ENCODE measurements around the gene GARS1. TPM values are rescaled to one million over a fixed set of nuclear protein-coding genes. Genes with fewer than 3 reads are reported as not detected.

Gene GARS1
- total and polyA plus RNA-seq, 10 donors, result 41.0 to 90.1 (median 52.1) TPM

GRCh38 chr7:30559611-30560010, 35.1 kb upstream of the GARS1 start:
- WGBS, 5 donors, result 88 to 96% (median 92%) methylated on average over 5 of the region's 5 CpGs
- Histone ChIP-seq H3K36me3 (peaks cover 0 to 89% (median 23%) of the 10 kb centered on the region in 6 donors), H3K27ac (no peak overlapping the region), H3K4me1 (peaks cover 0 to 28% (median 11%) of the 10 kb centered on the region in 6 donors), H3K9me3 (no peaks in the 10 kb centered on the region), H3K27me3 (replicated peaks in 1 of 7) (no peaks in the 10 kb centered on the region), H3K4me3 (no peak overlapping the region)
- intact Hi-C loops (cut with DNase I; ENCODE audit: low total_unique reads), result loop anchor here (10.0 kb wide), 1 partner anchor 395 kb away; no protein-coding TSS in a partner anchor
- TF ChIP-seq POLR2AphosphoS5 (IDR thresholded peaks at IDR 0.05), result no peak
- TF ChIP-seq CTCF (IDR thresholded peaks at IDR 0.05 in 8 of 11, conservative IDR thresholded peaks at IDR 0.05 in 3 of 11), result no peak
- TF ChIP-seq POLR2A (IDR thresholded peaks at IDR 0.05), result no peak
- DNase-seq, result no peak

GRCh38 chr7:30561389-30561788, 33.3 kb upstream of the GARS1 start:
- intact Hi-C loops (cut with DNase I; ENCODE audit: low total_unique reads), result loop anchor here (10.0 kb wide), 1 partner anchor 397 kb away; no protein-coding TSS in a partner anchor

GRCh38 chr7:30562498-30562897, 32.2 kb upstream of the GARS1 start:
- Histone ChIP-seq H3K4me1 (peaks cover 0 to 28% (median 11%) of the 10 kb centered on the region in 6 donors), H3K27ac (peak overlapping the region in 5 of 8 donors; percentile 36 to 57 (median 39)), H3K9me3 (no peaks in the 10 kb centered on the region), H3K4me3 (no peak overlapping the region), H3K36me3 (peaks cover 0 to 96% (median 40%) of the 10 kb centered on the region in 6 donors), H3K27me3 (replicated peaks in 1 of 7) (no peaks in the 10 kb centered on the region)
- no peak for DNase-seq
- intact Hi-C loops (cut with DNase I; ENCODE audit: low total_unique reads), result loop anchor here (10.0 kb wide), 1 partner anchor 398 kb away; no protein-coding TSS in a partner anchor
- TF ChIP-seq POLR2A (IDR thresholded peaks at IDR 0.05) (no peak), POLR2AphosphoS5 (IDR thresholded peaks at IDR 0.05) (no peak), CTCF (IDR thresholded peaks at IDR 0.05 in 8 of 11, conservative IDR thresholded peaks at IDR 0.05 in 3 of 11) (no peak)
- WGBS, 5 donors, result 73 to 86% (median 78%) methylated on average over 6 of the region's 6 CpGs

More at GRCh38 chr7:30561389-30561788, 33.3 kb upstream of the GARS1 start:
- H3K4me1 ChIP-seq, result peaks cover 0 to 28% (median 11%) of the 10 kb centered on the region in 6 donors
- TF ChIP-seq CTCF (IDR thresholded peaks at IDR 0.05 in 8 of 11, conservative IDR thresholded peaks at IDR 0.05 in 3 of 11), result no peak
- TF ChIP-seq POLR2AphosphoS5 (IDR thresholded peaks at IDR 0.05), result peak in 1 of 3 donors; percentile 17
- no peak for DNase-seq
- no peaks in the 10 kb centered on the region for H3K27me3 ChIP-seq (replicated peaks in 1 of 7)
- H3K27ac ChIP-seq, result peak overlapping the region in 5 of 8 donors; percentile 33 to 57 (median 39)
- 85 to 92% (median 89%) methylated on average over 6 of the region's 6 CpGs for WGBS, 5 donors
- H3K36me3 ChIP-seq, result peaks cover 0 to 96% (median 35%) of the 10 kb centered on the region in 6 donors
- no peaks in the 10 kb centered on the region for H3K9me3 ChIP-seq
- no peak overlapping the region for H3K4me3 ChIP-seq

- intact Hi-C loops (cut with DNase I; ENCODE audit: low total_unique reads), result loop anchor here (10.0 kb wide), 1 partner anchor 398 kb away; no protein-coding TSS in a partner anchor
- TF ChIP-seq POLR2A (IDR thresholded peaks at IDR 0.05), result no peak
- no peak for TF ChIP-seq CTCF (IDR thresholded peaks at IDR 0.05 in 8 of 11, conservative IDR thresholded peaks at IDR 0.05 in 3 of 11)
- TF ChIP-seq POLR2AphosphoS5 (IDR thresholded peaks at IDR 0.05), result no peak
- no peak for DNase-seq
- Histone ChIP-seq H3K4me1 (peaks cover 0 to 28% (median 11%) of the 10 kb centered on the region in 6 donors), H3K36me3 (peaks cover 0 to 96% (median 41%) of the 10 kb centered on the region in 6 donors), H3K4me3 (no peak overlapping the region), H3K9me3 (no peaks in the 10 kb centered on the region), H3K27ac (peak overlapping the region in 3 of 8 donors; percentile 36 to 57 (median 37)), H3K27me3 (replicated peaks in 1 of 7) (no peaks in the 10 kb centered on the region)
- WGBS, 5 donors, result 62 to 91% (median 84%) methylated on average over 8 of the region's 8 CpGs
These were observed 31.8 kb upstream of the GARS1 start for GRCh38 chr7:30562909-30563308.
